ENCODE data around the gene PPFIA1. TPM values are rescaled to one million over a fixed set of nuclear protein-coding genes. Genes with fewer than 3 reads are reported as not detected.

Gene PPFIA1
- total RNA-seq, 4 donors from 2014 or later = 50.9 to 57.9 (median 54.6) TPM

GRCh38 chr11:70334351-70334995 is 64.0 kb downstream of the PPFIA1 start:
- Histone ChIP-seq H3K4me3 (replicated peaks in 1 of 3) (no peak overlapping the region), H3K36me3 (peaks cover 40 to 77% of the 10 kb centered on the region in 2 donors), H3K9me3 (no peaks in the 10 kb centered on the region), H3K4me1 (no peaks in the 10 kb centered on the region), H3K27me3 (no peaks in the 10 kb centered on the region), H3K27ac (no peak overlapping the region)
- no peak for TF ChIP-seq POLR2A (IDR thresholded peaks at IDR 0.05)
- no peak for TF ChIP-seq CTCF (IDR thresholded peaks at IDR 0.05)
- intact Hi-C loops (cut with DNase I) = no loop called here
- WGBS, 2 donors = 94 to 95% methylated on average over 15 to 16 of the region's 16 CpGs
- DNase-seq = no peak

GRCh38 chr11:70335511-70335910 is 65.0 kb downstream of the PPFIA1 start:
- DNase-seq = no peak
- no peak overlapping the region for H3K27ac ChIP-seq
- TF ChIP-seq CTCF (IDR thresholded peaks at IDR 0.05) (no peak), POLR2A (IDR thresholded peaks at IDR 0.05) (no peak)
- peaks cover 39 to 81% of the 10 kb centered on the region in 2 donors for H3K36me3 ChIP-seq
- H3K4me1 ChIP-seq = no peaks in the 10 kb centered on the region
- no peaks in the 10 kb centered on the region for H3K27me3 ChIP-seq
- no peak overlapping the region for H3K4me3 ChIP-seq (replicated peaks in 1 of 3)
- H3K9me3 ChIP-seq = no peaks in the 10 kb centered on the region
- intact Hi-C loops (cut with DNase I) = no loop called here
- WGBS, 2 donors = 94 to 95% methylated on average over 7 of the region's 7 CpGs

GRCh38 chr11:70338594-70338993 is 68.1 kb downstream of the PPFIA1 start:
- H3K4me1 ChIP-seq = no peaks in the 10 kb centered on the region
- H3K36me3 ChIP-seq = peaks cover 31 to 60% of the 10 kb centered on the region in 2 donors
- H3K27me3 ChIP-seq = no peaks in the 10 kb centered on the region
- intact Hi-C loops (cut with DNase I) = no loop called here
- no peak overlapping the region for H3K27ac ChIP-seq
- 78 to 91% methylated on average over 4 of the region's 4 CpGs for WGBS, 2 donors
- no peak for DNase-seq
- H3K9me3 ChIP-seq = no peaks in the 10 kb centered on the region
- TF ChIP-seq CTCF (IDR thresholded peaks at IDR 0.05) = no peak
- no peak for TF ChIP-seq POLR2A (IDR thresholded peaks at IDR 0.05)
- H3K4me3 ChIP-seq (replicated peaks in 1 of 3) = no peak overlapping the region

- 91 to 92% methylated on average over 8 of the region's 8 CpGs for WGBS, 2 donors
- H3K4me1 ChIP-seq = peaks cover 2 to 3% of the 10 kb centered on the region in 2 donors
- H3K36me3 ChIP-seq = peaks cover 29 to 57% of the 10 kb centered on the region in 2 donors
- TF ChIP-seq POLR2A (IDR thresholded peaks at IDR 0.05) (no peak), CTCF (IDR thresholded peaks at IDR 0.05) (no peak)
- H3K27ac ChIP-seq = no peak overlapping the region
- H3K4me3 ChIP-seq (replicated peaks in 1 of 3) = no peak overlapping the region
- intact Hi-C loops (cut with DNase I) = no loop called here
- no peak for DNase-seq
- H3K27me3 ChIP-seq = no peaks in the 10 kb centered on the region
- no peaks in the 10 kb centered on the region for H3K9me3 ChIP-seq
Observed at GRCh38 chr11:70339066-70339465, 68.6 kb downstream of the PPFIA1 start.

- intact Hi-C loops (cut with DNase I) = no loop called here
- Histone ChIP-seq H3K27me3 (no peaks in the 10 kb centered on the region), H3K36me3 (peaks cover 28 to 34% of the 10 kb centered on the region in 2 donors), H3K9me3 (no peaks in the 10 kb centered on the region), H3K4me3 (replicated peaks in 1 of 3) (no peak overlapping the region), H3K27ac (no peak overlapping the region), H3K4me1 (peaks cover 6 to 8% of the 10 kb centered on the region in 2 donors)
- TF ChIP-seq POLR2A (IDR thresholded peaks at IDR 0.05) (no peak), CTCF (IDR thresholded peaks at IDR 0.05) (no peak)
- WGBS, 2 donors = 91 to 96% methylated on average over 15 of the region's 15 CpGs
- DNase-seq = no peak
Observed at GRCh38 chr11:70341881-70342429, 71.5 kb downstream of the PPFIA1 start.
